Liver (tissue), 3 donors: ENCODE measurements around the gene C1orf21.

Source experiments
- ATF3 ChIP-seq: IDR thresholded peaks from 2 replicates; pipeline ENCODE4 v1.6.1; 2016; ENCODE audit warnings: antibody characterized with exemption
- EGR1 ChIP-seq, 2 donors: IDR thresholded peaks; 2 replicates each; pipeline ENCODE4 v1.6.1; 2016 to 2018; ENCODE audit warnings: antibody characterized with exemption in 2 of 2, low read depth in 2 of 2
- FOXA1 ChIP-seq: IDR thresholded peaks from 2 replicates; pipeline ENCODE4 v1.6.1; 2016; ENCODE audit warnings: antibody characterized with exemption
- GABPA ChIP-seq, 2 donors: IDR thresholded peaks in 1 of 2; conservative IDR thresholded peaks in 1 of 2; 2 replicates each; pipeline ENCODE4 v1.6.1; 2016; ENCODE audit warnings: antibody characterized with exemption in 2 of 2, mild to moderate bottlenecking in 1 of 2, moderate library complexity in 1 of 2
- JUND ChIP-seq, 2 donors: IDR thresholded peaks; 2 replicates each; pipeline ENCODE4 v1.6.1; 2016; ENCODE audit warnings: antibody characterized with exemption in 2 of 2
- MAX ChIP-seq: IDR thresholded peaks from 2 replicates; pipeline ENCODE4 v1.6.1; 2016; ENCODE audit warnings: antibody characterized with exemption
- NR2F2 ChIP-seq: IDR thresholded peaks from 2 replicates; pipeline ENCODE4 v1.6.1; 2016; ENCODE audit warnings: antibody characterized with exemption
- REST ChIP-seq: IDR thresholded peaks from 2 replicates; pipeline ENCODE4 v1.6.1; 2016; ENCODE audit warnings: antibody characterized with exemption, mild to moderate bottlenecking
- RXRA ChIP-seq, 2 donors: IDR thresholded peaks; 2 replicates each; pipeline ENCODE4 v1.6.1; 2017 to 2018; ENCODE audit warnings: antibody characterized with exemption in 2 of 2, mild to moderate bottlenecking in 1 of 2
- SP1 ChIP-seq: IDR thresholded peaks from 2 replicates; pipeline ENCODE4 v1.6.1; 2018; ENCODE audit warnings: antibody characterized with exemption, mild to moderate bottlenecking
- TAF1 ChIP-seq: conservative IDR thresholded peaks from 2 replicates; pipeline ENCODE4 v1.6.1; 2016; ENCODE audit warnings: antibody characterized with exemption, mild to moderate bottlenecking
- YY1 ChIP-seq: IDR thresholded peaks from 2 replicates; pipeline ENCODE4 v1.6.1; 2016; ENCODE audit warnings: antibody characterized with exemption, mild to moderate bottlenecking
- TF ChIP-seq, protein P1 (sequence below): fragments of 150-350 bp; IDR thresholded peaks from 2 replicates; pipeline ENCODE4 v1.5.1; 2017; ENCODE audit warnings: improper control_type of control experiment, low read depth, low read length; ENCODE audit not compliant: missing input control
- donor health status: healthy.
- donor health status: healthy.

DNA sequence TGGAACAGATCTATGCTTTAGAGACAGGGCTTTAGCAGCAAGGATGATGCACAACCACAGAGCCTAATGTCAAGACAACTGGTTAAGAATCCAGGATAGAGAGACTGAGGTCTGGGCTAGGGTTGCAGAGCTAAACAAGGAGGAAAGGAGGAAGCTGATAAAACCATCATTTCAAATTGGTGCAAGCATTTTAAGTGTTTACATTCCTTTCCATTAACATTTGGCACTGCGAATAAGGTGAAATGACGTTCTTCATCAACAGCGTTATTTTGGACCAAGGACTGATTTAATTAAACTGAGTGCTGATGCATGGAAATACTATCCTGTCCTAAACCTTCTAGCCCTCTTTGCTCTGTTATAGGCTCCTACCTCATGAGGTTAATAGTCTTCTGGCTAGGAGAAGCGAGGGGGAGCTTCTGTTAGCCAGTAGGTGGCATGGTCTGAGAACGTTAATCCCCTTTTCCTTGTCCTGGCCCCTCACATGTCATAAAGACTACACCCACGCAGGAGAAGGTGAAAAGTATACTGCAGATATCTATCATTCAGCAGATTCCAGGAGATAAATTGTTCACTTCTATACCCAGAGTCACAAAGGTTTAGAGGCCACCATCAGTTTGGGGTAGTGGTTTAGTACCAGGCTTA is 7.6 kb upstream of the C1orf21 start:
- TF ChIP-seq, protein P1, sequence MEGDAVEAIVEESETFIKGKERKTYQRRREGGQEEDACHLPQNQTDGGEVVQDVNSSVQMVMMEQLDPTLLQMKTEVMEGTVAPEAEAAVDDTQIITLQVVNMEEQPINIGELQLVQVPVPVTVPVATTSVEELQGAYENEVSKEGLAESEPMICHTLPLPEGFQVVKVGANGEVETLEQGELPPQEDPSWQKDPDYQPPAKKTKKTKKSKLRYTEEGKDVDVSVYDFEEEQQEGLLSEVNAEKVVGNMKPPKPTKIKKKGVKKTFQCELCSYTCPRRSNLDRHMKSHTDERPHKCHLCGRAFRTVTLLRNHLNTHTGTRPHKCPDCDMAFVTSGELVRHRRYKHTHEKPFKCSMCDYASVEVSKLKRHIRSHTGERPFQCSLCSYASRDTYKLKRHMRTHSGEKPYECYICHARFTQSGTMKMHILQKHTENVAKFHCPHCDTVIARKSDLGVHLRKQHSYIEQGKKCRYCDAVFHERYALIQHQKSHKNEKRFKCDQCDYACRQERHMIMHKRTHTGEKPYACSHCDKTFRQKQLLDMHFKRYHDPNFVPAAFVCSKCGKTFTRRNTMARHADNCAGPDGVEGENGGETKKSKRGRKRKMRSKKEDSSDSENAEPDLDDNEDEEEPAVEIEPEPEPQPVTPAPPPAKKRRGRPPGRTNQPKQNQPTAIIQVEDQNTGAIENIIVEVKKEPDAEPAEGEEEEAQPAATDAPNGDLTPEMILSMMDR, result peak; percentile 10
- TF ChIP-seq REST (no peak), RXRA (IDR thresholded peaks at IDR 0.05) (no peak), YY1 (no peak), MAX (no peak), JUND (IDR thresholded peaks at IDR 0.05) (no peak), TAF1 (no peak), FOXA1 (no peak), SP1 (no peak), ATF3 (no peak), GABPA (IDR thresholded peaks at IDR 0.05 in 1 of 2, conservative IDR thresholded peaks at IDR 0.05 in 1 of 2) (no peak), NR2F2 (no peak), EGR1 (IDR thresholded peaks at IDR 0.05; ENCODE audit: low read depth in 2 of 2) (no peak)
